Activated CD8-positive, alpha-beta memory T cell treated with anti-CD3 and anti-CD28 coated beads for 48 hours (primary cell): Measurements from ENCODE around the gene MAGEB17.
"Not testable (repeated sequence)": the region's sequence is repeated elsewhere in the genome, so short reads cannot be mapped to it uniquely, and the experiment has no call there.

ENCODE experiments used
- DNase-seq, 3 experiments: peaks; one replicate each; pipeline ENCODE4 v3.0.0-alpha.2; 2020; ENCODE audit warnings: low read depth in 2 of 3, low spot score in 2 of 3

MAGEB17 gene

GRCh38 chrX:16167181-16167580 lies at the start of gene MAGEB17:
MAGEB17 (plus strand) TSS chrX:16167481; CDS start chrX:16170383, 2,902 bp downstream.
- no peak for DNase-seq

- no peak for DNase-seq
These were observed 47.7 kb upstream of the MAGEB17 start for GRCh38 chrX:16119353-16120220.

GRCh38 chrX:16120431-16120830 lies 46.9 kb upstream of the MAGEB17 start:
- no peak for DNase-seq

GRCh38 chrX:16123222-16123786 lies 44.0 kb upstream of the MAGEB17 start, which contains the start of gene GRPR:
GRPR (plus strand) TSS chrX:16123565; CDS start chrX:16123954, 389 bp downstream.
- peak; percentile 1 to 9 (median 9) for DNase-seq

GRCh38 chrX:16124201-16124600 lies 43.1 kb upstream of the MAGEB17 start:
- no peak for DNase-seq

- no peak for DNase-seq
These were observed 41.6 kb upstream of the MAGEB17 start for GRCh38 chrX:16125520-16126149.

GRCh38 chrX:16130707-16131106 lies 36.6 kb upstream of the MAGEB17 start:
- DNase-seq: no peak

- no peak for DNase-seq
These were observed 32.3 kb upstream of the MAGEB17 start for GRCh38 chrX:16134936-16135335.

GRCh38 chrX:16136080-16136479 lies 31.2 kb upstream of the MAGEB17 start:
- no peak for DNase-seq

GRCh38 chrX:16137416-16138107 lies 29.7 kb upstream of the MAGEB17 start:
- DNase-seq: no peak

- DNase-seq: no peak
These were observed 29.2 kb upstream of the MAGEB17 start for GRCh38 chrX:16138108-16138427.

- no peak for DNase-seq
These were observed 26.8 kb upstream of the MAGEB17 start for GRCh38 chrX:16140448-16140847.

GRCh38 chrX:16140983-16141382 lies 26.3 kb upstream of the MAGEB17 start:
- DNase-seq: no peak

- DNase-seq: no peak
These were observed 25.6 kb upstream of the MAGEB17 start for GRCh38 chrX:16141422-16142245.

- DNase-seq: no peak
These were observed 25.1 kb upstream of the MAGEB17 start for GRCh38 chrX:16142246-16142558.

GRCh38 chrX:16143968-16144367 lies 23.3 kb upstream of the MAGEB17 start:
- DNase-seq: no peak

GRCh38 chrX:16144420-16144819 lies 22.9 kb upstream of the MAGEB17 start:
- no peak for DNase-seq

- not testable (repeated sequence) for DNase-seq
These were observed 22.2 kb upstream of the MAGEB17 start for GRCh38 chrX:16145093-16145492.

GRCh38 chrX:16145656-16146055 lies 21.6 kb upstream of the MAGEB17 start:
- DNase-seq: no peak

- DNase-seq: no peak
These were observed 18.4 kb upstream of the MAGEB17 start for GRCh38 chrX:16148896-16149295.

- no peak for DNase-seq
These were observed 11.6 kb upstream of the MAGEB17 start for GRCh38 chrX:16155581-16156096.
